OCI-LY1 (cell line): ENCODE data around the gene EML5.

Experiments
- EZH2 ChIP-seq: fragments of 200-600 bp; sonication (generic), shearing (Covaris generic); IDR thresholded peaks from 2 replicates; pipeline ENCODE4 v1.8.0; 2017; ENCODE audit warnings: borderline replicate concordance, mixed run types, mild to moderate bottlenecking, antibody characterized with exemption, low read length, moderate library complexity, mixed read lengths
- TF ChIP-seq, protein P1 (sequence below): fragments of 200-600 bp; sonication (generic), shearing (Covaris generic); IDR thresholded peaks from 2 replicates; pipeline ENCODE4 v1.5.1; 2017; ENCODE audit warnings: mild to moderate bottlenecking, antibody characterized with exemption, low read length, moderate library complexity, mixed read lengths

DNA sequence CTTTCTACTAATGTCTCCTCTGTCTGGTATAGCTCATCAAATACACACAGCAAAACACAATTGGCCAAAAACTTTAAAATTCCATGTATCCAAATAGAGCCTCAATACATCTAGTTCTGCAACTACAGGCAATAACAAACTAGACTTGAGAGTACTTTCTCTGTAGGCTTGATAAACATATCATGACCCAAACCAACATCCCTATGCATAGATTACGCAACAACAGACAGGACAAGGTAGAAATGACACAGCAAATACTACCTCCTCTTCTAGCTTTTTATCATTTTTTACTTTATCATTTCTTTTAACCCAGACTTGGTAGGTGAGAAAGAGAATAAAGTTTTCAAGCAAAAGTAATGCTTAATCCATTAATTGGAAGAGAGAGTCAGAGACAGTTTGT is 41.8 kb downstream of the EML5 start:
- TF ChIP-seq, protein P1, sequence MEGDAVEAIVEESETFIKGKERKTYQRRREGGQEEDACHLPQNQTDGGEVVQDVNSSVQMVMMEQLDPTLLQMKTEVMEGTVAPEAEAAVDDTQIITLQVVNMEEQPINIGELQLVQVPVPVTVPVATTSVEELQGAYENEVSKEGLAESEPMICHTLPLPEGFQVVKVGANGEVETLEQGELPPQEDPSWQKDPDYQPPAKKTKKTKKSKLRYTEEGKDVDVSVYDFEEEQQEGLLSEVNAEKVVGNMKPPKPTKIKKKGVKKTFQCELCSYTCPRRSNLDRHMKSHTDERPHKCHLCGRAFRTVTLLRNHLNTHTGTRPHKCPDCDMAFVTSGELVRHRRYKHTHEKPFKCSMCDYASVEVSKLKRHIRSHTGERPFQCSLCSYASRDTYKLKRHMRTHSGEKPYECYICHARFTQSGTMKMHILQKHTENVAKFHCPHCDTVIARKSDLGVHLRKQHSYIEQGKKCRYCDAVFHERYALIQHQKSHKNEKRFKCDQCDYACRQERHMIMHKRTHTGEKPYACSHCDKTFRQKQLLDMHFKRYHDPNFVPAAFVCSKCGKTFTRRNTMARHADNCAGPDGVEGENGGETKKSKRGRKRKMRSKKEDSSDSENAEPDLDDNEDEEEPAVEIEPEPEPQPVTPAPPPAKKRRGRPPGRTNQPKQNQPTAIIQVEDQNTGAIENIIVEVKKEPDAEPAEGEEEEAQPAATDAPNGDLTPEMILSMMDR, result no peak
- TF ChIP-seq EZH2, result no peak
